HuH-7.5 (cell line): Measurements from ENCODE around the gene KREMEN1.

Experiments
- DNase-seq: peaks from one replicate; pipeline ENCODE4 v3.0.0; 2011; ENCODE audit warnings: low spot score

KREMEN1 gene

GRCh38 chr22:29206372-29207242 is 133.8 kb downstream of the KREMEN1 start:
- DNase-seq: peak; percentile 21

GRCh38 chr22:29207243-29207550 is 134.4 kb downstream of the KREMEN1 start:
- DNase-seq: peak; percentile 20

- peak; percentile 14 for DNase-seq
Observed at GRCh38 chr22:29207562-29208501, 135.0 kb downstream of the KREMEN1 start.

- no peak for DNase-seq
Observed at GRCh38 chr22:29208502-29208862, 135.6 kb downstream of the KREMEN1 start.

- DNase-seq: no peak
Observed at GRCh38 chr22:29208879-29209623, 136.2 kb downstream of the KREMEN1 start.

GRCh38 chr22:29209624-29209929 is 136.7 kb downstream of the KREMEN1 start:
- DNase-seq: no peak

GRCh38 chr22:29211066-29211465 is 138.2 kb downstream of the KREMEN1 start:
- DNase-seq: no peak

GRCh38 chr22:29211466-29211865 is 138.6 kb downstream of the KREMEN1 start:
- DNase-seq: peak; percentile 5

- peak; percentile 9 for DNase-seq
Observed at GRCh38 chr22:29212743-29213142, 139.9 kb downstream of the KREMEN1 start.

GRCh38 chr22:29213493-29213892 is 140.7 kb downstream of the KREMEN1 start:
- DNase-seq: peak; percentile 8

- DNase-seq: peak; percentile 11
Observed at GRCh38 chr22:29214232-29214631, 141.4 kb downstream of the KREMEN1 start.

- peak; percentile 6 for DNase-seq
Observed at GRCh38 chr22:29215012-29215860, 142.4 kb downstream of the KREMEN1 start.

GRCh38 chr22:29216011-29216872 is 143.4 kb downstream of the KREMEN1 start:
- peak; percentile 10 for DNase-seq

GRCh38 chr22:29216873-29217666 is 144.2 kb downstream of the KREMEN1 start:
- DNase-seq: peak; percentile 77
